WTC11 (cell line): ENCODE measurements around the gene SECISBP2. TPM values are rescaled to one million over a fixed set of nuclear protein-coding genes. Genes with fewer than 3 reads are reported as not detected.

Experiments
- ATAC-seq: fragments of 200-7000 bp; cut with Tn5 transposase; 2 replicates; pipeline ENCODE4 v1.10.0; 2021; ENCODE audit warnings: mild to moderate bottlenecking, moderate library complexity
- CTCF ChIA-PET: fragments of 300-600 bp; sonication (Branson Sonifier 250); formaldehyde crosslinking; loops from one replicate; lab custom pipeline; 2021; ENCODE audit warnings: antibody characterized with exemption; lab: Charles Lee
- POLR2A ChIA-PET: fragments of 350-600 bp; sonication (Branson Sonifier 250); formaldehyde crosslinking; loops from one replicate; lab custom pipeline; 2021; ENCODE audit warnings: antibody characterized with exemption; lab: Charles Lee
- DNase-seq: peaks from one replicate; pipeline ENCODE4 v3.0.0; 2021; ENCODE audit warnings: low spot score
- H3K27ac Mint-ChIP-seq: 2 replicates; pipeline ENCODE4 v1.8.0; 2021; ENCODE audit warnings: mixed read lengths
- H3K27me3 Mint-ChIP-seq: 2 replicates; pipeline ENCODE4 v1.8.0; 2021; ENCODE audit warnings: low read depth, mild to moderate bottlenecking, moderate library complexity, mixed read lengths
- H3K36me3 Mint-ChIP-seq: 2 replicates; pipeline ENCODE4 v1.8.0; 2021; ENCODE audit warnings: mixed read lengths
- H3K4me1 Mint-ChIP-seq: 2 replicates; pipeline ENCODE4 v1.8.0; 2022; ENCODE audit warnings: mixed read lengths
- H3K4me3 Mint-ChIP-seq: 2 replicates; pipeline ENCODE4 v1.8.0; 2021; ENCODE audit warnings: mild to moderate bottlenecking, moderate library complexity, mixed read lengths
- H3K9me3 Mint-ChIP-seq: 2 replicates; pipeline ENCODE4 v1.8.0; 2021; ENCODE audit warnings: mixed read lengths
- AR ChIP-seq: fragments of 250-450 bp; sonication (Bioruptor Pico); IDR thresholded peaks from 2 replicates; pipeline ENCODE4 v1.9.0; 2021; ENCODE audit warnings: mild to moderate bottlenecking
- CTCF ChIP-seq: fragments of 200-600 bp; IDR thresholded peaks from 2 replicates; pipeline ENCODE4 v1.8.0; 2022; ENCODE audit warnings: antibody characterized with exemption
- E2F1 ChIP-seq: sonication (generic); formaldehyde crosslinking; IDR thresholded peaks from 2 replicates; pipeline ENCODE4 v1.8.0; 2022; ENCODE audit warnings: mild to moderate bottlenecking, missing genetic modification reagents
- FOXK1 ChIP-seq: sonication (generic); formaldehyde crosslinking; IDR thresholded peaks from 2 replicates; pipeline ENCODE4 v1.8.0; 2022; ENCODE audit warnings: mild to moderate bottlenecking, moderate library complexity, missing genetic modification reagents
- GTF2I ChIP-seq: fragments of 250-450 bp; sonication (Bioruptor Pico); conservative IDR thresholded peaks from 2 replicates; pipeline ENCODE4 v1.4.0; 2021; ENCODE audit warnings: mild to moderate bottlenecking
- HMGA2 ChIP-seq: fragments of 250-450 bp; sonication (Bioruptor Pico); IDR thresholded peaks from 2 replicates; pipeline ENCODE4 v1.4.0; 2021; ENCODE audit warnings: mild to moderate bottlenecking, moderate library complexity
- HMGXB4 ChIP-seq: sonication (generic); formaldehyde crosslinking; IDR thresholded peaks from 2 replicates; pipeline ENCODE4 v1.8.1; 2023; ENCODE audit warnings: mild to moderate bottlenecking, moderate library complexity, missing genetic modification reagents
- IRF1 ChIP-seq: sonication (generic); formaldehyde crosslinking; IDR thresholded peaks from 2 replicates; pipeline ENCODE4 v1.8.0; 2023; ENCODE audit warnings: missing genetic modification reagents
- JAZF1 ChIP-seq: fragments of 250-450 bp; sonication (Bioruptor Pico); IDR thresholded peaks from 2 replicates; pipeline ENCODE4 v1.9.0; 2021; ENCODE audit warnings: moderate library complexity, mild to moderate bottlenecking, inconsistent platforms
- MLX ChIP-seq: sonication (generic); formaldehyde crosslinking; IDR thresholded peaks from 2 replicates; pipeline ENCODE4 v1.8.1; 2023; ENCODE audit warnings: mild to moderate bottlenecking, missing genetic modification reagents, moderate library complexity
- MYBL2 ChIP-seq: sonication (generic); formaldehyde crosslinking; IDR thresholded peaks from 2 replicates; pipeline ENCODE4 v1.8.1; 2023; ENCODE audit warnings: mild to moderate bottlenecking, moderate library complexity, missing genetic modification reagents
- NR3C1 ChIP-seq: sonication (generic); formaldehyde crosslinking; conservative IDR thresholded peaks from 2 replicates; pipeline ENCODE4 v1.8.1; 2023; ENCODE audit warnings: low read depth, mild to moderate bottlenecking, missing genetic modification reagents
- RORB ChIP-seq: fragments of 250-450 bp; sonication (Bioruptor Pico); IDR thresholded peaks from 2 replicates; pipeline ENCODE4 v1.9.0; 2021; ENCODE audit warnings: mild to moderate bottlenecking
- ZBTB21 ChIP-seq: sonication (generic); formaldehyde crosslinking; IDR thresholded peaks from 2 replicates; pipeline ENCODE4 v1.8.1; 2023; ENCODE audit warnings: mild to moderate bottlenecking, missing genetic modification reagents, borderline replicate concordance
- ZNF232 ChIP-seq: sonication (generic); formaldehyde crosslinking; IDR thresholded peaks from 2 replicates; pipeline ENCODE4 v1.8.0; 2022; ENCODE audit warnings: mild to moderate bottlenecking, missing genetic modification reagents
- ZNF423 ChIP-seq: fragments of 250-450 bp; sonication (Bioruptor Pico); IDR thresholded peaks from 2 replicates; pipeline ENCODE4 v2.1.2; 2022; ENCODE audit warnings: mild to moderate bottlenecking, moderate library complexity
- total RNA-seq: library from RNA; stranded (reverse); gene quantifications from 3 replicates; pipeline ENCODE4 v1.2.3, GENCODE V29; 2021
- TF ChIP-seq, protein P1 (sequence below): sonication (generic); formaldehyde crosslinking; conservative IDR thresholded peaks from 2 replicates; pipeline ENCODE4 v1.8.1; 2023; ENCODE audit warnings: mild to moderate bottlenecking, low read depth, missing genetic modification reagents, moderate library complexity
- TF ChIP-seq, protein P2 (sequence below): sonication (generic); formaldehyde crosslinking; conservative IDR thresholded peaks from 2 replicates; pipeline ENCODE4 v1.8.1; 2022; ENCODE audit warnings: mild to moderate bottlenecking, missing genetic modification reagents

Gene SECISBP2
- total RNA-seq, 1 experiment from 2014 or later, result 66.2 TPM

- DNase-seq (no peak), ATAC-seq (no peak)
- ChIA-PET POLR2A (no interaction called here), CTCF (interaction anchor here (1.1 to 1.3 kb wide), 2 partner anchors 62 to 181 kb away, joined by 3 to 4 read pairs; no protein-coding TSS in a partner anchor)
- Mint-ChIP-seq H3K4me1 (no peaks in the 10 kb centered on the region), H3K9me3 (no peaks in the 10 kb centered on the region), H3K36me3 (no peaks in the 10 kb centered on the region), H3K4me3 (no peak overlapping the region), H3K27me3 (no peaks in the 10 kb centered on the region), H3K27ac (no peak overlapping the region)
- TF ChIP-seq FOXK1 (CRISPR knock-in tag), result no peak
- no peak for TF ChIP-seq GTF2I (CRISPR knock-in tag)
- TF ChIP-seq, protein P1, sequence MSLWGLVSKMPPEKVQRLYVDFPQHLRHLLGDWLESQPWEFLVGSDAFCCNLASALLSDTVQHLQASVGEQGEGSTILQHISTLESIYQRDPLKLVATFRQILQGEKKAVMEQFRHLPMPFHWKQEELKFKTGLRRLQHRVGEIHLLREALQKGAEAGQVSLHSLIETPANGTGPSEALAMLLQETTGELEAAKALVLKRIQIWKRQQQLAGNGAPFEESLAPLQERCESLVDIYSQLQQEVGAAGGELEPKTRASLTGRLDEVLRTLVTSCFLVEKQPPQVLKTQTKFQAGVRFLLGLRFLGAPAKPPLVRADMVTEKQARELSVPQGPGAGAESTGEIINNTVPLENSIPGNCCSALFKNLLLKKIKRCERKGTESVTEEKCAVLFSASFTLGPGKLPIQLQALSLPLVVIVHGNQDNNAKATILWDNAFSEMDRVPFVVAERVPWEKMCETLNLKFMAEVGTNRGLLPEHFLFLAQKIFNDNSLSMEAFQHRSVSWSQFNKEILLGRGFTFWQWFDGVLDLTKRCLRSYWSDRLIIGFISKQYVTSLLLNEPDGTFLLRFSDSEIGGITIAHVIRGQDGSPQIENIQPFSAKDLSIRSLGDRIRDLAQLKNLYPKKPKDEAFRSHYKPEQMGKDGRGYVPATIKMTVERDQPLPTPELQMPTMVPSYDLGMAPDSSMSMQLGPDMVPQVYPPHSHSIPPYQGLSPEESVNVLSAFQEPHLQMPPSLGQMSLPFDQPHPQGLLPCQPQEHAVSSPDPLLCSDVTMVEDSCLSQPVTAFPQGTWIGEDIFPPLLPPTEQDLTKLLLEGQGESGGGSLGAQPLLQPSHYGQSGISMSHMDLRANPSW (CRISPR knock-in tag), result no peak
- TF ChIP-seq IRF1 (CRISPR knock-in tag), result no peak
- no peak for TF ChIP-seq RORB (CRISPR knock-in tag)
- no peak for TF ChIP-seq MLX (CRISPR knock-in tag)
- TF ChIP-seq HMGA2 (CRISPR knock-in tag), result no peak
- no peak for TF ChIP-seq MYBL2
- TF ChIP-seq JAZF1, result no peak
- no peak for TF ChIP-seq CTCF
- TF ChIP-seq NR3C1, result no peak
Observed at GRCh38 chr9:89367281-89367680, 49.0 kb downstream of the SECISBP2 start.

GRCh38 chr9:89367726-89368437, 49.6 kb downstream of the SECISBP2 start:
- Mint-ChIP-seq H3K9me3 (no peaks in the 10 kb centered on the region), H3K27me3 (no peaks in the 10 kb centered on the region), H3K36me3 (no peaks in the 10 kb centered on the region), H3K4me3 (no peak overlapping the region), H3K4me1 (no peaks in the 10 kb centered on the region), H3K27ac (no peak overlapping the region)
- DNase-seq, result no peak
- no peak for ATAC-seq
- ChIA-PET POLR2A (no interaction called here), CTCF (interaction anchor here (1.1 to 1.3 kb wide), 3 partner anchors 61 to 181 kb away, joined by 3 to 4 read pairs (median 3); no protein-coding TSS in a partner anchor)
- TF ChIP-seq E2F1 (CRISPR knock-in tag), result no peak
- no peak for TF ChIP-seq HMGXB4 (CRISPR knock-in tag)
- TF ChIP-seq, protein P1 (CRISPR knock-in tag), result no peak
- no peak for TF ChIP-seq ZNF232 (CRISPR knock-in tag)
- TF ChIP-seq, protein P2, sequence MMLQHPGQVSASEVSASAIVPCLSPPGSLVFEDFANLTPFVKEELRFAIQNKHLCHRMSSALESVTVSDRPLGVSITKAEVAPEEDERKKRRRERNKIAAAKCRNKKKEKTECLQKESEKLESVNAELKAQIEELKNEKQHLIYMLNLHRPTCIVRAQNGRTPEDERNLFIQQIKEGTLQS, result no peak
- TF ChIP-seq ZNF423 (CRISPR knock-in tag), result no peak
- TF ChIP-seq ZBTB21 (CRISPR knock-in tag), result no peak
- TF ChIP-seq AR (CRISPR knock-in tag), result no peak
